Measurements from ENCODE around the gene ELAVL4. TPM values are rescaled to one million over a fixed set of nuclear protein-coding genes. Genes with fewer than 3 reads are reported as not detected.

ELAVL4 gene
- total and polyA plus RNA-seq, 2 of the 8 experiments (the other 6 are each of a cell fraction or from before 2014, with no cell fraction given) = 0.21 to 0.89 TPM

DNA sequence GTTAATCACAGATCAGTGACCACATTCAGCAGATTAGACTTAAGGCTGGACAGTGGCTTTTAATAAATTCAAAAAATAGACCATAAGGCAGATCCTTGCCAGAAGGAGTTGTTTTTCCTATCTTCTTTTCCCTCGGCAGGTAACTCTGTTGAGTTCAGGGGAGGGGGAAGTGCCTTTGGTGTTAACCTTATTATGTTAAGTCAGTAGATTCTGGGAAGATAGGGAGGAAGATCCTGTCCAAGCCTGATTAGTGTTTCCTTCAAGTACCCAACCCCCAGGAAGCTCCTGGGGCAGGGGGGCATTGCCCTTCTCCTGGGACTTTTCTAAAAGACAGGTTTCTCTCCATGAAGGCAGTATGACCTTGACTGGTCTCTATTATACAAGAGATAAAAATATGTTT is 87.4 kb downstream of the ELAVL4 start:
- ChIA-PET POLR2A (ENCODE audit: partially characterized antibody) (no interaction called here), CTCF (ENCODE audit: partially characterized antibody) (no interaction called here)
- H3K4ac ChIP-seq (replicated peaks; ENCODE audit: insufficient read length, low read depth, low read length) = no peak overlapping the region
- H3K4me3 ChIP-seq (ENCODE audit: extremely low read depth in 1 of 4, insufficient read depth in 2 of 4, low read depth in 3 of 4, low read length in 4 of 4) = no peak overlapping the region
- H3K27me3 ChIP-seq (replicated peaks in 1 of 4; ENCODE audit: control insufficient read depth in 3 of 4, extremely low read depth in 1 of 4, insufficient read depth in 3 of 4, low read length in 3 of 4) = no peaks in the 10 kb centered on the region
- H3K9me3 ChIP-seq (ENCODE audit: insufficient read depth in 2 of 2, low read depth in 1 of 2, low read length in 1 of 2) = no peaks in the 10 kb centered on the region
- no peaks in the 10 kb centered on the region for H3K4me1 ChIP-seq (replicated peaks in 1 of 4; ENCODE audit: control insufficient read depth in 3 of 4, insufficient read depth in 4 of 4, low read length in 3 of 4)
- H3K79me1 ChIP-seq (ENCODE audit: low read depth, low read length) = no peaks in the 10 kb centered on the region; the same call in 1 of the 2 replicates
- no peak overlapping the region for H3K27ac ChIP-seq (ENCODE audit: low read depth, low read length)
- H3K9ac ChIP-seq (replicated peaks in 1 of 4; ENCODE audit: extremely low read depth in 1 of 4, low read depth in 3 of 4, low read length in 3 of 4) = no peak overlapping the region
- H3K14ac ChIP-seq (ENCODE audit: insufficient read length) = no peak overlapping the region
- no peaks in the 10 kb centered on the region for H3K36me3 ChIP-seq (ENCODE audit: control insufficient read depth in 2 of 4, insufficient read depth in 4 of 4, low read length in 3 of 4)
- DNase-seq (ENCODE audit: low read depth in 1 of 2, low spot score in 2 of 2) (no peak), FAIRE-seq (no peak)
- TF ChIP-seq CHD1 (IDR thresholded peaks at IDR 0.05; ENCODE audit: low read depth, low read length) (no peak), SIX5 (IDR thresholded peaks at IDR 0.05; ENCODE audit: low read depth, low read length) (no peak), SUZ12 (IDR thresholded peaks at IDR 0.05; ENCODE audit: low read length) (no peak), JUND (IDR thresholded peaks at IDR 0.05; ENCODE audit: low read length) (no peak), JUN (IDR thresholded peaks at IDR 0.05; ENCODE audit: low read depth, low read length) (no peak)
- TF ChIP-seq, protein P1, sequence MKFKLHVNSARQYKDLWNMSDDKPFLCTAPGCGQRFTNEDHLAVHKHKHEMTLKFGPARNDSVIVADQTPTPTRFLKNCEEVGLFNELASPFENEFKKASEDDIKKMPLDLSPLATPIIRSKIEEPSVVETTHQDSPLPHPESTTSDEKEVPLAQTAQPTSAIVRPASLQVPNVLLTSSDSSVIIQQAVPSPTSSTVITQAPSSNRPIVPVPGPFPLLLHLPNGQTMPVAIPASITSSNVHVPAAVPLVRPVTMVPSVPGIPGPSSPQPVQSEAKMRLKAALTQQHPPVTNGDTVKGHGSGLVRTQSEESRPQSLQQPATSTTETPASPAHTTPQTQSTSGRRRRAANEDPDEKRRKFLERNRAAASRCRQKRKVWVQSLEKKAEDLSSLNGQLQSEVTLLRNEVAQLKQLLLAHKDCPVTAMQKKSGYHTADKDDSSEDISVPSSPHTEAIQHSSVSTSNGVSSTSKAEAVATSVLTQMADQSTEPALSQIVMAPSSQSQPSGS (IDR thresholded peaks at IDR 0.05; ENCODE audit: low read length) = no peak
- H3K23me2 ChIP-seq (ENCODE audit: low read depth, low read length) = no peaks in the 10 kb centered on the region
- no peak overlapping the region for H3K18ac ChIP-seq (ENCODE audit: extremely low read depth, low read length)
- no peak overlapping the region for H2BK12ac ChIP-seq (ENCODE audit: low read depth, low read length)
- H3K4me2 ChIP-seq (ENCODE audit: insufficient read depth in 1 of 2, low read depth in 2 of 2, low read length in 2 of 2) = no peak overlapping the region
- H4K8ac ChIP-seq (ENCODE audit: extremely low read depth, insufficient read depth, low read length) = no peak overlapping the region
- no peak overlapping the region for H3K23ac ChIP-seq (ENCODE audit: insufficient read length)
- H2AK5ac ChIP-seq (ENCODE audit: low read depth, low read length) = no peak overlapping the region
- no peak overlapping the region for H2BK120ac ChIP-seq (replicated peaks; ENCODE audit: low read depth, low read length)
- WGBS, 2 experiments (ENCODE audit: extremely low coverage in 1 of 2, insufficient coverage in 1 of 2, insufficient read length in 1 of 2, insufficient replicate concordance in 2 of 2, low coverage in 1 of 2, low lambda C conversion rate in 2 of 2, missing lambda C conversion rate in 1 of 2) = 88% methylated on average over 1 of the region's 1 CpG; no CpG with 5 or more reads in 1 of the 2 experiments
- H3K56ac ChIP-seq (replicated peaks; ENCODE audit: insufficient read length, low read depth, low read length) = no peak overlapping the region
- H2BK15ac ChIP-seq (ENCODE audit: low read length) = no peak overlapping the region
- H4K5ac ChIP-seq (ENCODE audit: insufficient read length, low read depth, low read length) = no peak overlapping the region
- no peaks in the 10 kb centered on the region for H4K20me1 ChIP-seq (replicated peaks in 1 of 2; ENCODE audit: control insufficient read depth in 1 of 2, insufficient read depth in 2 of 2, low read length in 2 of 2)
- H4K91ac ChIP-seq (replicated peaks; ENCODE audit: insufficient read length, low read length) = no peak overlapping the region
- no peak overlapping the region for H2BK5ac ChIP-seq (ENCODE audit: low read depth, low read length)
- no peaks in the 10 kb centered on the region for H3K79me2 ChIP-seq (ENCODE audit: control insufficient read depth in 1 of 2, insufficient read depth in 2 of 2, low read length in 2 of 2)
- H2AFZ ChIP-seq (ENCODE audit: low read length) = no peak overlapping the region
- no peak overlapping the region for H2BK20ac ChIP-seq (ENCODE audit: low read length)
